Measurements from ENCODE around the gene CHCHD3. TPM values are rescaled to one million over a fixed set of nuclear protein-coding genes. Genes with fewer than 3 reads are reported as not detected.

Gene CHCHD3
- total and polyA plus RNA-seq, 9 of the 15 experiments (the other 6 are each of a cell fraction or from before 2014, with no cell fraction given): 66.2 to 279 (median 204) TPM

DNA sequence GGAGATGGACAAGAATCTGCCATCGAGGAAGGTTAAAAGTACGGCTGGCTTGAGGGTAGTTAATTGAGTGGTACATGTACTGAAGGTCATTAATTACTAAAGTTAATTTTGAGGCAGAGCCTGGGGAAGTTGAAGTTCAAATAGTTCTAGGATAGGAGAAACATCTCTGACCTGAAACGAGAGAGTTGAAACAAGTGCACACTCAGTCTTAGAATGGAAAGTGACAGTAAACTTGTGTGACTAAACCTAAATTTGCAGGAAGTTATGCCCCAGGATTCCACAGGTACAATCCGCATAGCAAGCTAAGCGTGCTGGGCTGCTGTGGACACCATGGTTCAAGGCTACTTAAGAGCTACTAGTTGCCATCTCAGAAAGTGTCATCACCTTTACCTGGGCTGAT, 209.9 kb downstream of the CHCHD3 start:
- Histone ChIP-seq H3K36me3 (ENCODE audit: control insufficient read depth, insufficient read depth, low read length) (peaks cover 19% of the 10 kb centered on the region; the same call in 2 of the 3 replicates), H3K4me3 (no peak overlapping the region), H2AFZ (ENCODE audit: low read depth, low read length) (no peak overlapping the region), H4K20me1 (replicated peaks; ENCODE audit: control insufficient read depth, insufficient read depth, low read length) (peaks cover 4% of the 10 kb centered on the region; the same call in 1 of the 2 replicates), H3K27ac (ENCODE audit: extremely low read depth, low read depth, low read length) (no peak overlapping the region), H3K4me2 (ENCODE audit: insufficient read depth, low read length) (no peak overlapping the region), H3K9me1 (ENCODE audit: control insufficient read depth, insufficient read depth, low read length) (no peaks in the 10 kb centered on the region), H3K9ac (ENCODE audit: insufficient read depth in 1 of 2, low read depth in 2 of 2, low read length in 2 of 2) (no peak overlapping the region), H3K4me1 (replicated peaks in 1 of 2; ENCODE audit: control insufficient read depth in 2 of 2, insufficient read depth in 2 of 2, low read length in 2 of 2) (no peaks in the 10 kb centered on the region), H3K9me3 (replicated peaks; ENCODE audit: control insufficient read depth, insufficient read depth, low read depth, low read length) (no peaks in the 10 kb centered on the region), H3K79me2 (ENCODE audit: control insufficient read depth, insufficient read depth, low read length) (0 out of 3 replicates have a peak, but pooled peaks cover 2% of the 10 kb centered on the region), H3K27me3 (ENCODE audit: control insufficient read depth in 2 of 2, insufficient read depth in 2 of 2, low read length in 2 of 2) (no peaks in the 10 kb centered on the region)
- in situ Hi-C loops (cut with MboI) (no loop called here), intact Hi-C loops (cut with micrococcal nuclease) (no loop called here)
- FAIRE-seq (no peak), ATAC-seq (no peak), DNase-seq (ENCODE audit: extremely low read depth in 1 of 4, low spot score in 3 of 4) (no peak)
- no TSS peak for BruUV-seq (replicated peaks)
- CTCF ChIA-PET (ENCODE audit: low intra/inter-chr PET ratio): no interaction called here
- POLR2A ChIA-PET: interaction anchor here (0.6 to 1.4 kb wide), 3 partner anchors 8 to 14 kb away, joined by 4 to 7 read pairs (median 4); no protein-coding TSS in a partner anchor
- 91% methylated on average over 5 of the region's 5 CpGs for WGBS (ENCODE audit: insufficient coverage, low coverage, missing lambda C conversion rate)
- TF ChIP-seq, protein P1, sequence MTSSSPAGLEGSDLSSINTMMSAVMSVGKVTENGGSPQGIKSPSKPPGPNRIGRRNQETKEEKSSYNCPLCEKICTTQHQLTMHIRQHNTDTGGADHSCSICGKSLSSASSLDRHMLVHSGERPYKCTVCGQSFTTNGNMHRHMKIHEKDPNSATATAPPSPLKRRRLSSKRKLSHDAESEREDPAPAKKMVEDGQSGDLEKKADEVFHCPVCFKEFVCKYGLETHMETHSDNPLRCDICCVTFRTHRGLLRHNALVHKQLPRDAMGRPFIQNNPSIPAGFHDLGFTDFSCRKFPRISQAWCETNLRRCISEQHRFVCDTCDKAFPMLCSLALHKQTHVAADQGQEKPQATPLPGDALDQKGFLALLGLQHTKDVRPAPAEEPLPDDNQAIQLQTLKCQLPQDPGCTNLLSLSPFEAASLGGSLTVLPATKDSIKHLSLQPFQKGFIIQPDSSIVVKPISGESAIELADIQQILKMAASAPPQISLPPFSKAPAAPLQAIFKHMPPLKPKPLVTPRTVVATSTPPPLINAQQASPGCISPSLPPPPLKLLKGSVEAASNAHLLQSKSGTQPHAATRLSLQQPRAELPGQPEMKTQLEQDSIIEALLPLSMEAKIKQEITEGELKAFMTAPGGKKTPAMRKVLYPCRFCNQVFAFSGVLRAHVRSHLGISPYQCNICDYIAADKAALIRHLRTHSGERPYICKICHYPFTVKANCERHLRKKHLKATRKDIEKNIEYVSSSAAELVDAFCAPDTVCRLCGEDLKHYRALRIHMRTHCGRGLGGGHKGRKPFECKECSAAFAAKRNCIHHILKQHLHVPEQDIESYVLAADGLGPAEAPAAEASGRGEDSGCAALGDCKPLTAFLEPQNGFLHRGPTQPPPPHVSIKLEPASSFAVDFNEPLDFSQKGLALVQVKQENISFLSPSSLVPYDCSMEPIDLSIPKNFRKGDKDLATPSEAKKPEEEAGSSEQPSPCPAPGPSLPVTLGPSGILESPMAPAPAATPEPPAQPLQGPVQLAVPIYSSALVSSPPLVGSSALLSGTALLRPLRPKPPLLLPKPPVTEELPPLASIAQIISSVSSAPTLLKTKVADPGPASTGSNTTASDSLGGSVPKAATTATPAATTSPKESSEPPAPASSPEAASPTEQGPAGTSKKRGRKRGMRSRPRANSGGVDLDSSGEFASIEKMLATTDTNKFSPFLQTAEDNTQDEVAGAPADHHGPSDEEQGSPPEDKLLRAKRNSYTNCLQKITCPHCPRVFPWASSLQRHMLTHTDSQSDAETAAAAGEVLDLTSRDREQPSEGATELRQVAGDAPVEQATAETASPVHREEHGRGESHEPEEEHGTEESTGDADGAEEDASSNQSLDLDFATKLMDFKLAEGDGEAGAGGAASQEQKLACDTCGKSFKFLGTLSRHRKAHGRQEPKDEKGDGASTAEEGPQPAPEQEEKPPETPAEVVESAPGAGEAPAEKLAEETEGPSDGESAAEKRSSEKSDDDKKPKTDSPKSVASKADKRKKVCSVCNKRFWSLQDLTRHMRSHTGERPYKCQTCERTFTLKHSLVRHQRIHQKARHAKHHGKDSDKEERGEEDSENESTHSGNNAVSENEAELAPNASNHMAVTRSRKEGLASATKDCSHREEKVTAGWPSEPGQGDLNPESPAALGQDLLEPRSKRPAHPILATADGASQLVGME (CRISPR knock-in tag; IDR thresholded peaks at IDR 0.05): no peak
- TF ChIP-seq ELF4 (CRISPR knock-in tag; IDR thresholded peaks at IDR 0.05): no peak
- no peak for TF ChIP-seq XRCC3 (IDR thresholded peaks at IDR 0.05)
- TF ChIP-seq OTX1 (CRISPR knock-in tag; IDR thresholded peaks at IDR 0.05): no peak
- TF ChIP-seq NRF1 (conservative IDR thresholded peaks at IDR 0.05 in 1 of 2, IDR thresholded peaks at IDR 0.05 in 1 of 2): no peak
- TF ChIP-seq HNRNPH1 (optimal IDR thresholded peaks at IDR 0.05; ENCODE audit: low read depth, low read length): no peak
- no peak for TF ChIP-seq TGIF2 (CRISPR knock-in tag; IDR thresholded peaks at IDR 0.05)
- no peak for TF ChIP-seq IRF1 (CRISPR knock-in tag; IDR thresholded peaks at IDR 0.05; ENCODE audit: borderline replicate concordance)
- TF ChIP-seq NCOA4 (IDR thresholded peaks at IDR 0.05; ENCODE audit: partially characterized antibody): no peak

Data from K562 (cell line).